Dermis microvascular lymphatic vessel endothelial cell (primary cell): ENCODE measurements around the gene ERFE. TPM values are rescaled to one million over a fixed set of nuclear protein-coding genes. Genes with fewer than 3 reads are reported as not detected.

Experiments used
- DNase-seq, 2 donors: peaks; one replicate each; pipeline versions ENCODE4 v3.0.0 to v3.0.0-alpha.2; 2010; ENCODE audit warnings: low read depth in 2 of 2
- total RNA-seq: library from RNA; depleted of rRNA; stranded (reverse); fragments of >200 nt; gene quantifications from 2 replicates; pipeline ENCODE4 v1.2.1, GENCODE V29; 2014

ERFE gene
- total RNA-seq, 1 donor from 2014 or later: 0.13 TPM

DNA sequence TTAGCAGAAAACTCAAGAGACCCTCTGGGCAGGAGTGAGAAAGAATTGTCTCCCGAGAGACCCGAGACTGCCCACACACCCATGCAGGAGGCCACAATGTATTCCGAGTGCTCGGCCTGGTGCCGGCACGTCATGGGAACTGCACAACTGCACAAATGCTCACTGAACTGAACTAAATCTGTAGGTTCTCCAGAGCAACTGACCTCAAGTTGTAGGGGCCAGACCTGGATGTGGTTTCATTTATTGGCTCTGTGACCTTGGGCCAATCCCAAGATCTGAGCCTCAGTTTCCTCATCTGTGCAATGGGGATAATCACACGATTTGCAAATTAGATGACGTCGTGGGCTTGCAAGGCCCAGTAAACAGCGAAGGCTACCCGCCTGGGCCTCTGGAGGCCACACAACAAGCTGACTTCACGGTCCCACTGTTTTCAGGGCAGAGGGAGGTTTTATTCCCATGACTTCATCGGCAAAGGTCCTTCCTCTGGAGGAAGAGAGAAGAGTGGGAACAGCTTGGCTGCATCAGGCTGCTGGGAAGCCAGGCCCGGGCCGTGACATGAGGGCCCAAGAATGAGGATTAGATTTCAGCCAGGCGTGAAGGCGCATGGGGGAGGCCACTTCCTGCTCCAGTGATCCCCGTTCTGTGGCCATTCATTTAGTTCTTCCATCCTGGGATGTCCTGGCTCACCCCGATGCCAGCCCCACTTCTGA, 3.6 kb upstream of the ERFE start:
- DNase-seq: no peak

DNA sequence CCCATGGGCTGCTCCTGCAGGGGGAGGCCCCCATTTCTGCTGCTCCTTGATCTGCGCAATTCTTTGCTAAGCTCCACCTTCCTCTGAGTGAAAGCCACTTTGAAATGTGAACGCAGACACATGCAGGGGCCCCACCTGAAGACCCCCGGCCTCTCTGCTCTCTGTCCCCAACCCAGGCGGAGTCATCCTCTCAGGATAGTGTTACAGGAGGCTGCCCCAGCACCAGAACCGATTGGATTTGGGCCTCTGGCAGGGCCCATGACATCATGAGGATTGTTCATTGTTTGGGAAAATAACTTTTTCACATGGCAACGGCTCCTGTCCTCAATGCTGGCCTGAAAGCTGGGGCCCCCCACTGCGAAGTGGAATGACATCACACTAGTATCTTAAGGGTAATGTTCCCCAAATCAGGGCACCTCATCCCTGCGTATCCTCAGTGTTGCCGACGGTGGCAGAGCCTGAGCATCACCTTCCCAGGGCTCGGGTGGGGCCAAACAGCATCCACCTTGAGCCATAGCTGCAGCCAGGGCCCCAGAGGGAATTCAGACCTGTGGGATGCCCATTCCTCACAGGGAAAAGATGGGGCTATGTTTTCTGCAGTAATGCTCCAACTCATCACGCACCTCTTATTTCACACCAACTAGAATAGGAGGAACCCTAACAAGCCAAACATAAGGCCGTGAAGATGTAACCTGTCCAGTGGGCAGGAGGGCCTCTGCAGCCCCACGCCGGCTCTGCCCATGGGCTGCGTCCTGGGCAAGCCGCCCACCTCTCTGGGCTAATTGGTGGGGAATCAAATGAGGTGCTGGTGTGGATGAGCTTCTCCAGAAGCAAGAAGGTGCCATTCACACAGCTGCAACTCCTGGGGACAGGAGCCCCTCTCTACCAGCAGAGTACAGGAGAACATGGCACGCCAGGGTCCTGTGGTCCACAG, 2.7 kb upstream of the ERFE start:
- no peak for DNase-seq

DNA sequence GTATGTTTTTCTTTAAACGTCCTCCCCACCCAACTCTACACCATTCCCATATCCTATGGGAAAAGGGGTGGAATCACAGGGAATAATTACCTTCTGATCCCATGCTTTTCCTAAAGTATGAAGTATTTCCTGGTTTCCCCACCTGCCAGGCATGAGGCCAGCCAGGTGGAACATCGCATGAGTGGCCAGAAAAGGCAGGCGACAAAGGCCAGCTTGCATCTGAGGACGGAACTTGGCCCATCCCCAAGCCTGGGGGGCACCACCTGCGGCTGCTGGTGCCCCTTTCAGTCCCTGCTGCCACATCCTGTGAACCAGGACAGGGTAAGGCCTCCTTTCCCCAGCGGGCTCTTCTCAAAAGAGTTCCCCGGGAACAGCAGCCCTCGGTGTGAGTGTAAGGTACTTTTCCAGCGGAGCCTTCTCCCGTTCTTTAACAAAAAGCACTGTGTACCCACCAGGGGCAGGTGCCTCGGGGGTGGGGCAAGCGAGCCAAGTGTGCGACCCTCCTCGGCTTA, 1.2 kb upstream of the ERFE start:
- DNase-seq: no peak

DNA sequence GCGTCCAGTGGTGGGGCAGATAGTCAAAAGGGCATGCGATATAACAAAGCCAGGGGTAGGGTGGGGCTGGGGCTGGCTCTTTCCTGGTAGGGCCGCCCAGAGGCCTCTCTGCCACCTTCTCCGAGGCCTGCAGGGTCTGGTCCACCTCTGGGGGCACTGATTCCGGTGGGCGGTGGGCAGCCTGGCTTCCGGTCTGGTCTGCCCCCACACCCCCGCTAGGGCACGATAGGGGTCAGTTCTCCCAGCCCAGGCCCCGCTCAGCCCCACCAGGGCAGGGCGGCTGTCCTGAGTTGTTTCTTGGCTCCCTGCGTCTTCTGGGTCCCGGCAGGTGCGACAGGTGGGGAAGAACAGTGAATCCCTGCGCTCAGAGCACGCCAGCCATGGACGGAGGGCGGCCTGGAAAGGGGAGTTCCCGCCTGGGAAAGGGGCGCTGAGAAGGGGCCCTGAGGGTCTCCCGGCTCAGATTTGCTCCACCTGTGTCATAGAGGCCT, 707 bp upstream of the ERFE start:
- DNase-seq: no peak

DNA sequence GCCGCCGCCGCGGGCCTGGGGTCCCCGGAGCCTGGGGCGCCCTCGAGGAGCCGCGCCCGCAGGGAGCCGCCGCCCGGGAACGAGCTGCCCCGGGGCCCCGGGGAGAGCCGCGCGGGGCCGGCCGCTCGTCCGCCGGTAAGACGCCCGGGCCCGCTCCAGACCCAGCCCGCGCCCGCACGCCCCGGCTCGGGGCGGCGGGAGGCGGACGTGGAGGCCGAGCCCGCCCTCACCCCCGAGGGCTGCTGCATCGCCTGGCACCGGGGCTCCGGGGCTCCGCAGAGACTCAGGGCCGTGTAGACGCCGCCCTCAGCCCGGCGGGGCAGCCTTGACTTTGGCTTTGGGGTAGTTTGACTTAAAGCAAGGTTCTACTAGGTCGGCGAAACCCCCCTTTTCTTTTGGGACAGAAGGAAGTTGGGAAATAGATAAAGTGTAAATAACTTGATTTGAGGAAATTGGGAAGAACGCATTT, 335 bp downstream of the ERFE start:
- DNase-seq: no peak

DNA sequence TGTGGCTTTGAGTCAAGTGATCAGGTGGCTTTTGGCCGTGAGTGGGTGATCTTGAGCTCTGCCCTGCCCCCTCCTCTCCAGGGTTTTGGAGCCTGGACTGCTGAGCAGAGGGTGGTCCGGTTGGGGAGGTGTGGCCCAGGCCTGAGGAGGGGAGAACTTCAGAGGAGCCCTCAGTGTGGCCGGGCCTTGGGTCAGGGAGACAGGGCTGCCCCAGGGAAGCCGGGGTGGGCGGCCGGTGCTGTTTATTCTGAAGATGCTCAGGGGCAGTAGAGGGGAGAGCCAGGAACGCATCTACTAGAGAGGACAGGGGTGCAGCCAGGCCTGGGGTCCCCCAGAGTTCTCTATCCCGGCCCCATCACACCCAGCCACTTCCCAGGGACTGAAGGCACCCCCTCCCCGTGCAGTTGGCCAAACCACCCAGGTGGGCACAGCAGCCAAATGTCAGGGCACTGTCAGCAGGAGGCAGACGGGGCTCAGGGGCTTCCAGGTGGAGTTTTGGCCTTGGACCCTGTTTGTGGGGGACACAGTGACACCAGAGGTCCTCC, 963 bp downstream of the ERFE start:
- no peak for DNase-seq

DNA sequence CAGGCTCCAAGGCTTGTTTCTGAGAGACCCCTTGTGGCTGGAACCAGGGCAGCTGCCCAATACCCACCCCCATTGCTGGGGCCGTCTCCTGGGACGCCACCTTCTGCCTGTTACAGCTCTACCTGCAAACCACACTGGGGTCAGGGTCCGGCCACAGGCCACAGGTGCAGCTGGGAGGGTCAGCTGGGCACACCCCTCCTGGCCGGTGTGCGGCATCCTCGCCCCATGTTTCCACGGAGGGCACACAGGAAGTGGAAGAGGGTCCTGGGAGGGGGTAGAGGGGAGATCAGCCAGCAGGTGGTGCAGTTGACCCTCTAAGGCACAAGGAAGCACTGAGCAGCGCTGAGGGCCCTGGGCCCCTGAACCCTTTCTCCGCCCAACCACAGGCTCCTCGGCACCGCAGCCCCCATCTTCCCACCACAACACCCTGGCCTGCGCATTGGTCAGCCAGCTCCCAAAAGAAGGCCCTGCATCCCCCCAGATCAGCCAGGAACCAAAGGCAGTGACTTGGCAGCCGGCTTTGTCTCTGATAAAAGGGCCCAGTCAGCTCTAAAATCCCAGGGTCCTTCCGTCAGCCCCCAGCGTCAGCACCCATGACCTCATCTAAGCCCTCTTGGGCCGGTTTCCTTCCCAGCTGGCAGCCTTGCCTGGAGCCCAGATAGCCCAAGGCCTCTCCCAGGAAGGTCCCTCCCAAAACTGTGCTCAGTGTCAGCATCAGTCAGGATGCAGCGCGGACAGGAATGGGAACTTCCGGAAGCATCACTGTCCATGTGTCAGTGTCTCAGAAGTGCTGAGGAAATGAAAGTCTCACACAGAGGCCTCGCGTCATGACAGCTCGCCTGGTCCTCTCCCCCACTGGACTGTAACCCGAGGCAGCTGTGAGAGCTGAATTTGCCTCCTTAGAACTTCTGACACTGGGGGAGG, 1.7 kb downstream of the ERFE start:
- no peak for DNase-seq

DNA sequence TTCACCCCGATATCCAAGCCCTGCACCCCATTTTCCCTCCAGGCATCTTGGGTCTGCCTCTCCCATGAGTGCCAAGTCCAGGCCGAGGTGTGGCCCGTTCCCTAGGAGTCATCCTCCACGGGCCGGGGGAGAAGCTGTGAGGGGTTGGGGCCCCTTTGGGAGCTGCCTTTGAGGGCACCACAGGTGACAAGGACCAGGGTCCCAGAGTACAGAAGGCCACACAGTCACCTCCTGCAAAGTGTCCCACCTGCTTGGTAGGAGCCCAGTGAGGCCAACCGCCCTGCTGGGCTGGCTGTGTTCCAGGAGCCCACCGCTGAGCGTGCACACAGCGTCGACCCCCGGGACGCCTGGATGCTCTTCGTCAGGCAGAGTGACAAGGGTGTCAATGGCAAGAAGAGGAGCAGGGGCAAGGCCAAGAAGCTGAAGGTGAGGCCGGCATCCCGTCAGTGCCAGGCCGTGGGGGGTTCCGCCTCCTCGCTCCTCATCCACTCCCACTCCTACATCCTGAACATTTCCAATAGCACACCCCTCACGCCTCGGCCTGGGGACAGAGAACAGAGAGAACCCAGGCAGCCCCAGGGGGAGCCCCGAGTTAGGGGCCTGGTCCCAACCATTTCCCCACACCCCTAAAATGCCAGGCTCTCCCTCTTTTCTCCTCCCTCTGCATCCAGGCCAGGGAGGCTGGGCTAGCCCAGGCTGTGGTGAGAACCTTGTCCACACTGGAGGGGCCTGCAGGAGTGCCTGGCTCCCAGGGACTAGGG, 2.7 kb downstream of the ERFE start:
- no peak for DNase-seq

DNA sequence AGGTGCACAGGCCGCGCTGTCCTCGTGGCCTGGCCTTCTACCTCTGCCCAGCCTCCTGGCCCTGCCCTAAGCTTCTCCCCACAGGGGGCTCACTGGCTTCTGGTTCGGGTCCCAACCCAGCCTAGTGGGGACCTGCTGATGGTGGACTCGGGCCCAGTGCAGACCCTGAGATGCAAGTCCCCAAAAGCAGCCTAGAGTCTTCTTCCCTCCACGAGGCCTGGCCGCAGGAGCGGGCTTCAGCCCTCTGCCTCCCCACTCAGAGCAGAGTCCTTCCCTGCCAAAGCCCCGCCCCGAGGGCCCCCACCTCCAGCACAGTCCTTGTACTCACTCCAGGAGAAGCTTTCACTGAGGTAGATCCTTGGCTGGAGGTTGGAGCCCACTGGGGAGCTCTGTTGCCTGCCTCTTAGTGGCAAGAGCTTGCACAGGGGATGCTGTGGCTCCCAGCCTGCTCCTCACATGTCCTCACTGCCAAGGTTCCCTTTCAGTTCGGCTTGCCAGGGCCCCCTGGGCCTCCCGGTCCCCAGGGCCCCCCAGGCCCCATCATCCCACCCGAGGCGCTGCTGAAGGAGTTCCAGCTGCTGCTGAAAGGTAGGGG, 3.6 kb downstream of the ERFE start:
- no peak for DNase-seq

DNA sequence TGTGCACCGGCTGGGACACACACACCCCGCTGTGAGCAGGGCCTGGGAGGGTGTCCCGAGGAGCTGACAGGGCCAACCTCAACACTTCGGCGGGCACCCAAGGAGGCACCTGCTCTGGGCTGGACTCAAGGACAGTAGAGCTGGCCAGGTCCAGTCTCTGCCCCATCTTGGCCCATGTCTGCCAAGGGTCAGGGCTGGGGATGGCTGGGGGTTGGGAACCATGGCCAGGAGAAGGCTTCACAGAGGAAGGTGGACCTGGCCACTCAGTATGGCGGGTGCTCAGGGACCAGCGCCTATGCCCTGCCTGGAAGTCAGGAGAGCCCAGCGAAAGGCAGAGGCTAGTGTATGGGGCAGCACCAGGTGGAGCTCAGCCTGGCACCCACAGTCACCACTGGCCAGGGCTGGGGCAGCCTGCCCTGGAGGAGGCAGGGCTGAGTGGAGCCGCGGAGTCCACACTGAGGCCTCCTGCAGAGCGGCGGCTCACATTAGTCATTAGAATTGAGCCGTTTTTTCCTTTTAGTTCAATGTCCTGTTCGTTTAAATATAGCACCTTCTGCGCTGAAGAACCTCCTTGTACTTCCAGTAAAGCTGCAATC, 4.2 kb downstream of the ERFE start:
- DNase-seq: no peak

DNA sequence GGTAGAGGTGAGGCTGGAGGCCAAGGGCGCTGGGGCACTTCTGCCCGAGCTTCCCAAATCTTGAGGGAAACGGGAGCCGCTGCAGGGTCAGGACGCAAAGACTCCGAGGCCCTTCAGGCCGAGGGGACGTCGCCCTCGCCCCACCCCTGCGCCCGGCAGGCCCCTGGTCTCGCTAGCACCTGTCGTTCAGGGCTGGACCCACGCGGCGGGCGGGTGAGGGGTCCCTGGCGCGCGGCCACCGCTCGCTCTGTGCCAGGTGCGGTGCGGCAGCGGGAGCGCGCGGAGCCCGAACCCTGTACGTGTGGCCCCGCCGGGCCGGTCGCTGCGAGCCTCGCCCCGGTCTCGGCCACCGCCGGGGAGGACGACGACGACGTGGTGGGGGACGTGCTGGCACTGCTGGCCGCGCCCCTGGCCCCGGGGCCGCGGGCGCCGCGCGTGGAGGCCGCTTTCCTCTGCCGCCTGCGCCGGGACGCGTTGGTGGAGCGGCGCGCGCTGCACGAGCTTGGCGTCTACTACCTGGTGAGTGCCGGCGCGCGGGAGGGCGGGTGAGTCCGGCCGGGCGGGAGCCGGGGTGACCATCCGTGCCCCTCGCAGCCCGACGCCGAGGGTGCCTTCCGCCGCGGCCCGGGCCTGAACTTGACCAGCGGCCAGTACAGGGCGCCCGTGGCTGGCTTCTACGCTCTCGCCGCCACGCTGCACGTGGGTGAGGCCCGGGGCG, 4.9 kb downstream of the ERFE start:
- no peak for DNase-seq

DNA sequence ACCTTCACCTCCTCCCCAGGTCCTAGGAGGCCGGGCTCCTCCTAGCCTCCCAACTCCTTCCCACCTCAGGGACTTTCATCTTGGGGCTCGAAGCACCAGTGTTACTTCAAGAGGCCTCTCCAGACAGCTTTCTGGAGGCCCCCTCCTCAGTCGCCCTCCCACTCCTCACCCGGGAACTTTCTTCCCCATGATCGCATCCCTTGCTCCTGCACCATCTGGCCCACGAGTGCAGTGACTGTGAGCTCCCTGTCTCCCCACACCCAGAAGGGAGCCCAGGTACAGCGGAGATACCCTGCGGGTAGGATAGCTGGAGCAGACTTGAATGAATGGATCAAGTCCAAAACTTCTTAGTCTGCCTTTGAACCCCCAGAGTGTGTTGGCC, 6.1 kb downstream of the ERFE start:
- no peak for DNase-seq

DNA sequence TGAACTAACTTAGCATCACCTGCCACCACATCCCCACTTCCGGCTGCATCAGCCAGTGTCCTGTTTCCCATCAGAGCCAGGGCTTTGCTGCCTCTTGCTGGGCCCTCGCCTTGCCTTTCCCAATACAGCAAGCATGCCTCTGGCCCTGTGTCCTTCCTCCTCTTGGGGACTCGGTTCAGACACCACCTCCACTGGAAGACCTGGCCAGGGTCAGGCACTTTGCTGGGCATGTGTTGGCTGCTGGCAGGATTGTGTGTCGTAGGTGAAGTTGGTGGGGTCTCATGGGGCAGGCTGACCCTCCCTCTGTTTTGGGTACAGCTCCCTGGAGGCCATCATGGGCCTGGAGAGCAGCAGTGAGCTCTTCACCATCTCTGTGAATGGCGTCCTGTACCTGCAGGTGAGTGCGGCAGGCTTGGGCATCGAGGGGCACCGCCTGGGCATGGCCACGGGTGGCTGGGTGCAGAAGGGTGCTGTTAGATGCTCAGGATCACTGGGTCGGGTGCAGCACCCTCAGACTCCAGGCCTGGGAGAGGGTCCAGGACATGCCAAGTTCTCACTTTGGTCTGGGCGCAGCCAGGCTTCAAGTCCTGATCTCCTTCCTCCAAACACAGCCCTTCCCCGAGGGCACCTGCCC, 6.6 kb downstream of the ERFE start:
- no peak for DNase-seq

DNA sequence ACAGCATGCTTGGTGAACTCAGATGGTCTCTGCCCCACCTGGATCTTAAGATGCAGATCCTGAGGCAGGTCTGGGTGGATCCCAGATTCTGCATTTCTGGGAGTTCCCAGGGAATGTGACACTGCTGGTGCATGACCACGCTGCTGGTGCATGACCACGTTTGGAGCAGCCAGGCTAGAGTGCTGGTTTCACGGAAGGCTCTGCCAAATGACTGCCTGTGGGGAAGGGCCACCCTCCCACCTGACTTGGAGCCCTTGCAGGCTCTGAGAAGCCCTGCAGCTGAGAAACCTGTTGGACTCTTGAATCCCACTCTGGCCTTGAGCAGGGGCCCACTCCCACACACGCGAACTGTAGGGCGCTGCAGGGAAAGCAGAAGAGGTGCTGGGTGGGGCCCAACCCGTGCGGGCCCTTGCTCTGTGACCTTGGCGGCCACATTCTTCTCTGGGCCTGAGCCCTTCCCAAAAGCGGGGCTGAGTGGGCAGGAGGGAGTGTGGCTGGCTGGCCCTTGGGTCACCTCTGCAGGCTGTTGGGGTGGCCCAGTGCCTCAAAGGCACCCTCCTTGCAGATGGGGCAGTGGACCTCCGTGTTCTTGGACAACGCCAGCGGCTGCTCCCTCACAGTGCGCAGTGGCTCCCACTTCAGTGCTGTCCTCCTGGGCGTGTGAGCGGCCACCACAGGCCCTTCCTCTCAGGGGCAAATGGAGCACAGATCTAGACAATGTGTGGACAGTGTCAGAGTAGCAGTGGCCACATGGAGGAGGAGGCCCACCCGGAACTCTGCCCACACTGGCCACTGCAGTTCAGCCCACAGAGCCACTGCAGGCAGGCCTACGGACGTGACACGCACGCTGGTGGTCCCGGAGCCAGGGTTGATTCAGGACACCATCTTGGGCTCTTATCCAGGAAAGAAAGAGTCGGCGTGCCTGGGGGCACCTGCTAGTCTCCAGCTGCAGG, 7.9 kb downstream of the ERFE start:
- no peak for DNase-seq

DNA sequence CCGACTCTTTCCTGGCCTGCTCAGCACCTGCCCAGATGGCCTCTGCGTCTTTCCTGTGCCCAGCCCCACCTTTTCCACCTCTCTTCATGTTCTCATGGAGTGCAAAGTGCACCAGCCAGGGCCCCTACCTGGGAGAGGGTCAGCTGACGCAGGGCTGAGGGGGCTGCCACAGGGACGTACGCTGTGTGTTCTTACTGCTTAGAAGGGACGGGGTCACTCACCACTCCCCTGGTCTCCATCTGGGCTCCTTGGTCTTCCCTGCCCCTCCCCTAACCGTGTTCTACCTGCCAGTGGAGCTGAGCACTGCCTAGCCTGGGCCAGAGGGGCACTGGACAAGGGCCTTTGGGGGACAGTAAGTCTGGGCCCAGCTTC, 8.6 kb downstream of the ERFE start:
- no peak for DNase-seq

DNA sequence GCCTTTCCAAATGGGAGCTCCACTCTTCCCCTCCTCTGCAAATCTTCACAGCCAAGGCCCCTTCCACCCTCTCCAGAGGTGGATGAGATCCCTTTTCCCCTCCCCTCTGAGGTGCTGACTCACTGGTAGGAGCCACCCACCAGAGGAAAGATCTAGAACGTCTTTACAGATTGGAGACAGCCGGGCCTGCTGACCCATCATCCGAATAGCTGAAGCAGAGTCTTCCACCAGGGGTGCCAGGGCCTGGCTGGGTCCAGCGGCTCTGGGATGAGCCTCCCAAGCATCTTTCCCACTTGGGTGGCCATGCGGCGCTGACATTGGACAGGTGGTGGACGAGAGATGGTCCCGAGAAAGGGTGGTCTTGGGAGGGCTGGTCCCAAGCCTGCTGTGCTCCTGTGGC, 9.0 kb downstream of the ERFE start:
- no peak for DNase-seq
